Epithelial cell of esophagus (primary cell): ENCODE results near the gene DLGAP1.

Experiments used
- DNase-seq: peaks from one replicate; pipeline ENCODE4 v3.0.0; 2010; ENCODE audit warnings: low read depth
- H3K4me3 ChIP-seq: 2 replicates; pipeline ENCODE4 v1.5.1; 2011; ENCODE audit warnings: mild to moderate bottlenecking, low read length, control low read depth
- CTCF ChIP-seq: IDR thresholded peaks from 2 replicates; pipeline ENCODE4 v1.5.1; 2011; ENCODE audit warnings: low read depth, mild to moderate bottlenecking, low read length, control low read depth, inconsistent platforms; ENCODE audit not compliant: insufficient read depth; ENCODE audit errors: missing control alignments

The DLGAP1 gene

DNA sequence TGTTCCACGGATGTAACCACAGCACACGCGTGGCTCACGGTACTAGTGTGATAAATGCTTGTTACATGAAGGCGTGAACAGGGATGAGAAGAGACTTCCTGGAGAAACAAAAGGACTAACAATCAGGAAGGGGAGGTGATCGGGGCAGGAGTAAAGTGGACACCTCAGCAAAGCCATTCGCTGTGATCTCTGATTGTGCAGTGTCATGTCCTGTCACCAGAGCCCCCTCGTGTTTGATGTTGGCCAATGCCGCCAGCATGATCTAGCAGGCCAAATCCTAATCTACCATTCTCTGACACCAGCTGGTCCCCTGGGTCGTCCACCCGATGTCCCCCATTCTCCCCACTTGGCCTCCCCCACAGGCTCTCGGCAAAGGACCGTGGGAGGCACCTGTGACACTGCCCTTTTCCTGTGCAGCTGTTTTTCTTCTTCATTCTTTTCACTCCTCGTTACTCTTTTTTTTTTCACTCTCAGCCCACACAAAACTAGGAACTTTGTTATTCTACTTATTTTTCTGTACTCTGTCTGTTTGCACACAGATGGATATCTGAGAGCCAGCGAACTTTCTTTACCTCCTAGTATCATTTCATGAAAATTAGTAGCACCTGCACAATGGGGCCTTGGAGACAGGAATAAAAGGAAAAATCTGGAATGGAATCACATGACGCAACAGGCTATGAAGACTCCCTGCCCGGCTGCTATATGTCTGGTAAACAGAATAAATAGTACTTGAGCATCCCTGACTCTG, 858.3 kb downstream of the DLGAP1 start:
- TF ChIP-seq CTCF: no peak
- no peak overlapping the region for H3K4me3 ChIP-seq
- DNase-seq: peak; percentile 12

DNA sequence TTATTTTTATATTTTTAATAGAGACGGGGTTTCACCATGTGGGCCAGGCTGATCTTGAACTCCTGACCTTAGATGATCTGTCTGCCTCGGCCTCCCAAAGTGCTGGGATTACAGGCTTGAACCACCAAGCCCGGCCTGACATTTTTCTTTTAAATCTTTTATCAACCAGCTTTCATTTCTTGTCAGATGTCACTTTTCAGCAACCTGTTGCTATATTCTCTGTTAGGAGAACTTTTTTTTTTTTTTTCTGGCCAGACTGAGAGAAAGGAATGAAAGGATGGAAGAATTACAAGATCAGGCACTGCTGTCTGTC, 858.8 kb downstream of the DLGAP1 start:
- DNase-seq: no peak
- no peak for TF ChIP-seq CTCF
- no peak overlapping the region for H3K4me3 ChIP-seq

DNA sequence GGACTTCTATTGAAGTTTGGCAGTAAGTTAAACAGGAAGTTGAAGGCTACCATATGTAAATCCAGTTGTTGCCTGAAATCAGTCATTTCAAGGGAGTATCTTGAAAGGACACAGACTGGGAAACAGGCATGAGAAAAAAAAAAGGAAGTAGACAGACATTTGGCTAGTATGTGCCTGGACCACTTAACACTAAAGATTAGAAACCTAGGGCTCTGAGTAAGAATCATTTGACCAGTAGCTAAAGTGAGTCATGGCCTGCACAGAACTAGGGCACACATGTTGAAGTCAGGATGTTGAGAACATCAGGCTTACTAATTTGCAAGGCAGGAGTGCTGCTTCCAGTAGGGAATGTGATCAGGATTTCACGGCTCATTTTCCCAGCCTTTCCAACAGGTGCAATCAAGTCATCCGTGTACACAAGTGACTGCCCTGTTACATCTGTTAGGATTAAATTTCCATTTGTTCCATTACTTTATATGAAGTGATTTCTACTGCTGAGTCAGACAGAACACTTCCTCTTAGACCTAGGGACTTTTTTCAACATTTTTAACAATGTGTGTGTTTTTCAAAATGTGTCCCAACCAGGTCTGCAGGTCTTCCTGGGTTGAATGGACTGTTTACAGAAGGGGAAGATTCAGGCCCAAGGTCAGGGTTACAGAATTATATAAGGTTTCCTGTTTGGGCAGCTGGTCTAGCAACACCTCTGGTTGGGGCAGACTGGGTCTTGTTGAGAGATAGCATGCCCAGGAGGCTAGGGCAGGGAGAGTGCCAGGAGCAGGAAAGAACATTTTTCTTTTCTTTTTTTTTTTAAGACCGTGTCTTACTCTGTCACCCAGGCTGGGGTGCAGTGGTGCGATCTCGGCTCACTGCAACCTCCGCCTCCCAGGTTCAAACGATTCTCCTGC, 859.5 kb downstream of the DLGAP1 start:
- TF ChIP-seq CTCF: no peak
- peak overlapping the region; percentile 37 for H3K4me3 ChIP-seq
- DNase-seq: peak; percentile 94

GRCh38 chr18:3594760-3595368, 860.2 kb downstream of the DLGAP1 start:
- DNase-seq: peak; percentile 69
- H3K4me3 ChIP-seq: peak overlapping the region; percentile 37
- no peak for TF ChIP-seq CTCF

GRCh38 chr18:3593904-3594759, 861.0 kb downstream of the DLGAP1 start:
- H3K4me3 ChIP-seq: peak overlapping the region; percentile 42
- peak; percentile 97 for DNase-seq
- TF ChIP-seq CTCF: peak; percentile 94

- DNase-seq: peak; percentile 77
- H3K4me3 ChIP-seq: peak overlapping the region; percentile 7
- no peak for TF ChIP-seq CTCF
These were observed 861.7 kb downstream of the DLGAP1 start for GRCh38 chr18:3593381-3593903.
